HepG2 (cell line): ENCODE results near the gene GP2. TPM values are rescaled to one million over a fixed set of nuclear protein-coding genes. Genes with fewer than 3 reads are reported as not detected.

Experiments
- ATAC-seq: fragments of 200-7000 bp; cut with Tn5 transposase; 3 replicates; pipeline ENCODE4 v1.9.1; 2020; ENCODE audit warnings: mild to moderate bottlenecking, moderate library complexity
- BruUV-seq: library from RNA; stranded (reverse); fragments of 400-500 nt; replicated peaks from 2 replicates; lab custom pipeline; 2021; lab: Mats Ljungman, UMichigan
- CTCF ChIA-PET: fragments of 300-600 bp; formaldehyde crosslinking; extraction: SDS; loops from one replicate; lab custom pipeline; 2021; ENCODE audit warnings: low total read pairs, inconsistent platforms, low intra/inter-chr PET ratio; lab: Yijun Ruan, JAX
- POLR2A ChIA-PET: fragments of 350-600 bp; sonication (Branson Sonifier 250); formaldehyde crosslinking; loops from one replicate; lab custom pipeline; 2020; ENCODE audit warnings: antibody characterized with exemption, inconsistent platforms; lab: Yijun Ruan, JAX
- DNase-seq: peaks from one replicate; pipeline ENCODE4 v3.0.0-alpha.2; 2015; ENCODE audit warnings: low spot score
- FAIRE-seq: peaks from 3 replicates; lab custom pipeline; 2011; peaks lifted over from hg19 to GRCh38; lab: Jason Lieb, UNC
- H2AFZ ChIP-seq: one replicate; pipeline ENCODE4 v1.6.1; 2011; ENCODE audit warnings: low read length, inconsistent platforms
- H3K27ac ChIP-seq: fragments of 300-600 bp; 3 replicates; pipeline ENCODE4 v1.8.0; 2011; ENCODE audit warnings: mixed run types, mild to moderate bottlenecking, mixed read lengths, low read length, inconsistent platforms; ENCODE audit not compliant: insufficient read depth; ENCODE audit errors: extremely low read length
- H3K27me3 ChIP-seq, 2 experiments: fragments of 200-600 bp in 1 of 2; 2 replicates in 1 of 2; 3 replicates in 1 of 2; pipeline versions ENCODE4 v1.6.0 to v1.8.0; 2011; ENCODE audit warnings: low read length in 2 of 2, mild to moderate bottlenecking in 2 of 2, moderate library complexity in 2 of 2, inconsistent platforms in 1 of 2; ENCODE audit not compliant: insufficient read depth in 2 of 2, control insufficient read depth in 1 of 2
- H3K36me3 ChIP-seq, 2 experiments: fragments of 200-600 bp in 1 of 2; replicated peaks in 1 of 2; 2 replicates in 1 of 2; 3 replicates in 1 of 2; pipeline versions ENCODE4 v1.5.1 to v1.8.0; 2011; ENCODE audit warnings: low read length in 2 of 2, inconsistent platforms in 1 of 2; ENCODE audit not compliant: insufficient read depth in 2 of 2, control insufficient read depth in 1 of 2
- H3K4me1 ChIP-seq: 2 replicates; pipeline ENCODE4 v1.5.1; 2012; ENCODE audit warnings: low read length, inconsistent platforms; ENCODE audit not compliant: insufficient read depth
- H3K4me2 ChIP-seq: 2 replicates; pipeline ENCODE4 v1.6.0; 2011; ENCODE audit warnings: low read depth, low read length, inconsistent platforms
- H3K4me3 ChIP-seq, 3 experiments: fragments of 200-600 bp in 1 of 3; sonication (generic), shearing (Covaris generic) in 1 of 3; replicated peaks in 1 of 3; 2 replicates each; pipeline ENCODE4 v1.5.1; 2011 to 2016; ENCODE audit warnings: low read length in 3 of 3, inconsistent platforms in 2 of 3, low read depth in 2 of 3, mild to moderate bottlenecking in 2 of 3, control low read depth in 1 of 3, mixed read lengths in 1 of 3; ENCODE audit not compliant: insufficient read depth in 1 of 3
- H3K79me2 ChIP-seq: one replicate; pipeline ENCODE4 v1.6.1; 2011; ENCODE audit warnings: low read length, inconsistent platforms; ENCODE audit not compliant: insufficient read depth
- H3K9ac ChIP-seq: 2 replicates; pipeline ENCODE4 v1.6.0; 2011; ENCODE audit warnings: mild to moderate bottlenecking, low read depth, low read length, inconsistent platforms; ENCODE audit not compliant: insufficient read depth
- H3K9me3 ChIP-seq: 2 replicates; pipeline ENCODE4 v1.5.1; 2012; ENCODE audit warnings: mild to moderate bottlenecking, low read length
- H4K20me1 ChIP-seq: 2 replicates; pipeline ENCODE4 v1.6.0; 2011; ENCODE audit warnings: inconsistent platforms, mild to moderate bottlenecking, low read length, moderate library complexity; ENCODE audit not compliant: insufficient read depth
- KAT7 ChIP-seq: IDR thresholded peaks from 2 replicates; pipeline ENCODE4 v1.6.1; 2018; ENCODE audit warnings: borderline replicate concordance, missing compliant biosample characterization
- PRPF4 ChIP-seq: fragments of 200-400 bp; formaldehyde crosslinking; IDR thresholded peaks from 2 replicates; pipeline ENCODE4 v1.6.1; 2016; ENCODE audit warnings: low read length, low read depth; ENCODE audit not compliant: poor library complexity, severe bottlenecking
- REPIN1 ChIP-seq: sonication (generic); formaldehyde crosslinking; IDR thresholded peaks from 2 replicates; pipeline ENCODE4 v1.8.0; 2022; ENCODE audit warnings: missing genetic modification reagents, low read depth, mild to moderate bottlenecking, borderline replicate concordance
- WGBS: methylation state at CpG from one replicate; pipeline ENCODE4 v1.1.6; 2017; ENCODE audit warnings: low lambda C conversion rate; 5-methylcytosine and 5-hydroxymethylcytosine counted together
- in situ Hi-C: cut with HindIII; loops from 2 replicates; pipeline ENCODE4 v1.10.0; 2017; ENCODE audit warnings: low pct_unique_long_range_greater_than_20kb; ENCODE audit not compliant: extremely low pct_ligation_motif_present
- intact Hi-C: fragments of 100-400 bp; cut with micrococcal nuclease; formaldehyde crosslinking; loops from one replicate; pipeline ENCODE4 v1.10.0; 2022; ENCODE audit not compliant: unreplicated experiment
- polyA plus RNA-seq, 8 experiments: library from polyadenylated mRNA; depleted of rRNA in 3 of 8; stranded (reverse) in 7 of 8; unstranded in 1 of 8; fragments of >200 nt; fragmentation: Illumina TruSeq in 4 of 8; extraction: Trizol in 4 of 8; gene quantifications; 2 replicates each; pipeline versions ENCODE4 v1.2.1 to v1.2.3, GENCODE V29; 2011 to 2016; ENCODE audit warnings: low read depth in 4 of 8, missing spikeins in 1 of 8, mixed read lengths in 1 of 8; ENCODE audit not compliant: insufficient read depth in 1 of 8
- total RNA-seq, 5 experiments: library from RNA; depleted of rRNA; stranded (reverse); fragments of >200 nt; fragmentation: Illumina TruSeq; extraction: Trizol; gene quantifications; 2 replicates each; pipeline ENCODE4 v1.2.3, GENCODE V29; 2016; ENCODE audit warnings: low read depth in 1 of 5

GP2 gene
- total and polyA plus RNA-seq, 2 of the 13 experiments (the other 11 are each of a cell fraction or from before 2014, with no cell fraction given), result 0.15 to 0.69 TPM

- no peak for TF ChIP-seq KAT7 (CRISPR knock-in tag)
These were observed 16.6 kb downstream of the GP2 start (continued) for GRCh38 chr16:20310421-20311395.

GRCh38 chr16:20309786-20310185 lies 17.5 kb downstream of the GP2 start:
- no peaks in the 10 kb centered on the region for H4K20me1 ChIP-seq
- H3K79me2 ChIP-seq, result no peaks in the 10 kb centered on the region
- no TSS peak for BruUV-seq
- no peaks in the 10 kb centered on the region for H3K4me1 ChIP-seq
- ATAC-seq, result no peak
- no peak overlapping the region for H3K9ac ChIP-seq
- ChIA-PET CTCF (no interaction called here), POLR2A (no interaction called here)
- H3K4me2 ChIP-seq, result no peak overlapping the region
- TF ChIP-seq REPIN1 (CRISPR knock-in tag) (no peak), PRPF4 (no peak)
- no peak overlapping the region for H2AFZ ChIP-seq
- no peak overlapping the region for H3K27ac ChIP-seq
- in situ Hi-C loops, result loop anchor here (25.0 kb wide), 1 partner anchor 722 kb away; no protein-coding TSS in a partner anchor
- H3K27me3 ChIP-seq, result no peaks in the 10 kb centered on the region
- FAIRE-seq, result no peak
- no peak for DNase-seq
- 28% methylated on average over 6 of the region's 6 CpGs for whole genome bisulfite sequencing
- H3K9me3 ChIP-seq, result no peaks in the 10 kb centered on the region
- H3K4me3 ChIP-seq, result no peak overlapping the region
- intact Hi-C loops, result loop anchor here (10.0 kb wide), 1 partner anchor 705 kb away; no protein-coding TSS in a partner anchor
- no peaks in the 10 kb centered on the region for H3K36me3 ChIP-seq
